ENCODE data around the gene CIT. TPM values are rescaled to one million over a fixed set of nuclear protein-coding genes. Genes with fewer than 3 reads are reported as not detected.
"Not testable (repeated sequence)": the region's sequence is repeated elsewhere in the genome, so short reads cannot be mapped to it uniquely, and the experiment has no call there.

The CIT gene
- total and polyA plus RNA-seq, 2 donors (not counting 1 experiment from before 2014, with no cell fraction given) = 6.8 to 25.4 TPM

GRCh38 chr12:119661882-119662281, 215.2 kb downstream of the CIT start:
- Histone ChIP-seq H2AFZ (ENCODE audit: low read length) (no peak overlapping the region), H3K4me1 (ENCODE audit: control insufficient read depth, extremely low read depth, insufficient read depth, low read length) (no peaks in the 10 kb centered on the region), H3K36me3 (ENCODE audit: control insufficient read depth, insufficient read depth, low read length) (no peaks in the 10 kb centered on the region), H3K4me2 (ENCODE audit: extremely low read depth, insufficient read depth, low read length) (no peak overlapping the region), H3K9ac (ENCODE audit: insufficient read depth, low read length) (no peak overlapping the region), H3K4me3 (replicated peaks in 1 of 4; ENCODE audit: control extremely low read depth in 1 of 4, insufficient read depth in 1 of 4, low read depth in 3 of 4, low read length in 4 of 4) (no peak overlapping the region), H3K27ac (ENCODE audit: insufficient read depth, low read length) (no peak overlapping the region), H3K27me3 (ENCODE audit: control insufficient read depth, insufficient read depth, low read length) (no peaks in the 10 kb centered on the region), H4K20me1 (ENCODE audit: control insufficient read depth, extremely low read depth, insufficient read depth, low read length) (no peaks in the 10 kb centered on the region), H3K79me2 (ENCODE audit: control insufficient read depth, insufficient read depth, low read length) (no peaks in the 10 kb centered on the region), H3K9me3 (ENCODE audit: control insufficient read depth, insufficient read depth, low read depth, low read length) (no peaks in the 10 kb centered on the region)
- no peak for TF ChIP-seq CTCF (conservative IDR thresholded peaks at IDR 0.05 in 1 of 2, IDR thresholded peaks at IDR 0.05 in 1 of 2; ENCODE audit: low read depth in 1 of 2, low read length in 2 of 2)
- TF ChIP-seq EZH2 (IDR thresholded peaks at IDR 0.05; ENCODE audit: low read length, missing control alignments) = no peak
- no peak for DNase-seq (ENCODE audit: low read depth in 2 of 2)

GRCh38 chr12:119660076-119660475, 217.0 kb downstream of the CIT start:
- Histone ChIP-seq H4K20me1 (ENCODE audit: control insufficient read depth, extremely low read depth, insufficient read depth, low read length) (no peaks in the 10 kb centered on the region), H3K4me2 (ENCODE audit: extremely low read depth, insufficient read depth, low read length) (no peak overlapping the region), H3K9me3 (ENCODE audit: control insufficient read depth, insufficient read depth, low read depth, low read length) (no peaks in the 10 kb centered on the region), H3K27ac (ENCODE audit: insufficient read depth, low read length) (no peak overlapping the region), H3K36me3 (ENCODE audit: control insufficient read depth, insufficient read depth, low read length) (no peaks in the 10 kb centered on the region), H3K27me3 (ENCODE audit: control insufficient read depth, insufficient read depth, low read length) (no peaks in the 10 kb centered on the region), H3K79me2 (ENCODE audit: control insufficient read depth, insufficient read depth, low read length) (no peaks in the 10 kb centered on the region), H3K4me3 (replicated peaks in 1 of 4; ENCODE audit: control extremely low read depth in 1 of 4, insufficient read depth in 1 of 4, low read depth in 3 of 4, low read length in 4 of 4) (no peak overlapping the region), H3K4me1 (ENCODE audit: control insufficient read depth, extremely low read depth, insufficient read depth, low read length) (no peaks in the 10 kb centered on the region), H3K9ac (ENCODE audit: insufficient read depth, low read length) (no peak overlapping the region), H2AFZ (ENCODE audit: low read length) (no peak overlapping the region)
- TF ChIP-seq EZH2 (IDR thresholded peaks at IDR 0.05; ENCODE audit: low read length, missing control alignments) (no peak), CTCF (conservative IDR thresholded peaks at IDR 0.05 in 1 of 2, IDR thresholded peaks at IDR 0.05 in 1 of 2; ENCODE audit: low read depth in 1 of 2, low read length in 2 of 2) (no peak)
- no peak for DNase-seq (ENCODE audit: low read depth in 2 of 2)

GRCh38 chr12:119659289-119659897, 217.7 kb downstream of the CIT start:
- no peak overlapping the region for H3K4me2 ChIP-seq (ENCODE audit: extremely low read depth, insufficient read depth, low read length)

GRCh38 chr12:119658166-119658565, 219.0 kb downstream of the CIT start:
- not testable (repeated sequence) for H3K27ac ChIP-seq (ENCODE audit: insufficient read depth, low read length); H3K27me3 ChIP-seq (ENCODE audit: control insufficient read depth, insufficient read depth, low read length); H2AFZ ChIP-seq (ENCODE audit: low read length); DNase-seq (ENCODE audit: low read depth in 2 of 2); H3K4me3 ChIP-seq (replicated peaks in 1 of 4; ENCODE audit: control extremely low read depth in 1 of 4, insufficient read depth in 1 of 4, low read depth in 3 of 4, low read length in 4 of 4); H3K4me2 ChIP-seq (ENCODE audit: extremely low read depth, insufficient read depth, low read length); H3K79me2 ChIP-seq (ENCODE audit: control insufficient read depth, insufficient read depth, low read length); H4K20me1 ChIP-seq (ENCODE audit: control insufficient read depth, extremely low read depth, insufficient read depth, low read length); H3K9ac ChIP-seq (ENCODE audit: insufficient read depth, low read length); H3K9me3 ChIP-seq (ENCODE audit: control insufficient read depth, insufficient read depth, low read depth, low read length); H3K36me3 ChIP-seq (ENCODE audit: control insufficient read depth, insufficient read depth, low read length); H3K4me1 ChIP-seq (ENCODE audit: control insufficient read depth, extremely low read depth, insufficient read depth, low read length)

More at GRCh38 chr12:119659289-119659897, 217.7 kb downstream of the CIT start:
- TF ChIP-seq CTCF (conservative IDR thresholded peaks at IDR 0.05 in 1 of 2, IDR thresholded peaks at IDR 0.05 in 1 of 2; ENCODE audit: low read depth in 1 of 2, low read length in 2 of 2) (peak; percentile 97 to 99), EZH2 (IDR thresholded peaks at IDR 0.05; ENCODE audit: low read length, missing control alignments) (no peak)
- DNase-seq (ENCODE audit: low read depth in 2 of 2) = peak in 1 of 2 donors; percentile 34
- Histone ChIP-seq H3K9me3 (ENCODE audit: control insufficient read depth, insufficient read depth, low read depth, low read length) (no peaks in the 10 kb centered on the region), H3K4me3 (replicated peaks in 1 of 4; ENCODE audit: control extremely low read depth in 1 of 4, insufficient read depth in 1 of 4, low read depth in 3 of 4, low read length in 4 of 4) (no peak overlapping the region), H3K36me3 (ENCODE audit: control insufficient read depth, insufficient read depth, low read length) (no peaks in the 10 kb centered on the region), H3K79me2 (ENCODE audit: control insufficient read depth, insufficient read depth, low read length) (no peaks in the 10 kb centered on the region), H2AFZ (ENCODE audit: low read length) (no peak overlapping the region), H3K9ac (ENCODE audit: insufficient read depth, low read length) (no peak overlapping the region), H3K27me3 (ENCODE audit: control insufficient read depth, insufficient read depth, low read length) (no peaks in the 10 kb centered on the region), H3K4me1 (ENCODE audit: control insufficient read depth, extremely low read depth, insufficient read depth, low read length) (no peaks in the 10 kb centered on the region), H4K20me1 (ENCODE audit: control insufficient read depth, extremely low read depth, insufficient read depth, low read length) (no peaks in the 10 kb centered on the region), H3K27ac (ENCODE audit: insufficient read depth, low read length) (no peak overlapping the region)

- not testable (repeated sequence) for H3K4me2 ChIP-seq (ENCODE audit: extremely low read depth, insufficient read depth, low read length); H3K79me2 ChIP-seq (ENCODE audit: control insufficient read depth, insufficient read depth, low read length); H3K36me3 ChIP-seq (ENCODE audit: control insufficient read depth, insufficient read depth, low read length); DNase-seq (ENCODE audit: low read depth in 2 of 2); H3K9ac ChIP-seq (ENCODE audit: insufficient read depth, low read length); H3K27ac ChIP-seq (ENCODE audit: insufficient read depth, low read length); H4K20me1 ChIP-seq (ENCODE audit: control insufficient read depth, extremely low read depth, insufficient read depth, low read length); H2AFZ ChIP-seq (ENCODE audit: low read length); H3K9me3 ChIP-seq (ENCODE audit: control insufficient read depth, insufficient read depth, low read depth, low read length); H3K4me3 ChIP-seq (replicated peaks in 1 of 4; ENCODE audit: control extremely low read depth in 1 of 4, insufficient read depth in 1 of 4, low read depth in 3 of 4, low read length in 4 of 4); H3K27me3 ChIP-seq (ENCODE audit: control insufficient read depth, insufficient read depth, low read length); H3K4me1 ChIP-seq (ENCODE audit: control insufficient read depth, extremely low read depth, insufficient read depth, low read length)
Observed at GRCh38 chr12:119657001-119657400, 220.1 kb downstream of the CIT start.

Measured in fibroblast of lung (primary cell).